ENCODE measurements around the gene GRAMD1B.

The GRAMD1B gene

DNA sequence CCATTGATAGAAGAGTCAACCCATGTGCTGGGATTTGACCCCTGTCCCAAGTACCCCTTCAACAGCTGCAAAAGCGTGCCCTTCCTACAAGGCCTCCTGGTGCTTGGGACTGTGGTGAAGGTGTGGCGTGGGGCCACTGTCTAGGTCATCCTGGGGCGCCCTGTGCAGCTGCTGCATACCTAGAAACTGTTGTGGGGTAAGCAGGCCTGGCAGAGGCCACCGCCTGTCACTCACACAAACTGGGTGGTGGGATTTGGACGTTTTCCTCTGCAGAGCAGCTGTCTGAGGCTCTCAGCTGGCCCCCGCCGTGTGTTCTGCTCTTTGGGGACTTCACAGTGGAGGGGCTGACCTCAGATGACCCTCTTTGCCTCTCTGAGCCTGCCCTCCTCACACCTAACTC is 154.7 kb downstream of the GRAMD1B start:
- H4K20me1 ChIP-seq (ENCODE audit: insufficient read depth), result no peaks in the 10 kb centered on the region
- H3K27ac ChIP-seq, result no peak overlapping the region
- no peaks in the 10 kb centered on the region for H3K27me3 ChIP-seq (ENCODE audit: insufficient read depth, low read depth)
- H3K4me2 ChIP-seq, result no peak overlapping the region
- TF ChIP-seq, protein P1, sequence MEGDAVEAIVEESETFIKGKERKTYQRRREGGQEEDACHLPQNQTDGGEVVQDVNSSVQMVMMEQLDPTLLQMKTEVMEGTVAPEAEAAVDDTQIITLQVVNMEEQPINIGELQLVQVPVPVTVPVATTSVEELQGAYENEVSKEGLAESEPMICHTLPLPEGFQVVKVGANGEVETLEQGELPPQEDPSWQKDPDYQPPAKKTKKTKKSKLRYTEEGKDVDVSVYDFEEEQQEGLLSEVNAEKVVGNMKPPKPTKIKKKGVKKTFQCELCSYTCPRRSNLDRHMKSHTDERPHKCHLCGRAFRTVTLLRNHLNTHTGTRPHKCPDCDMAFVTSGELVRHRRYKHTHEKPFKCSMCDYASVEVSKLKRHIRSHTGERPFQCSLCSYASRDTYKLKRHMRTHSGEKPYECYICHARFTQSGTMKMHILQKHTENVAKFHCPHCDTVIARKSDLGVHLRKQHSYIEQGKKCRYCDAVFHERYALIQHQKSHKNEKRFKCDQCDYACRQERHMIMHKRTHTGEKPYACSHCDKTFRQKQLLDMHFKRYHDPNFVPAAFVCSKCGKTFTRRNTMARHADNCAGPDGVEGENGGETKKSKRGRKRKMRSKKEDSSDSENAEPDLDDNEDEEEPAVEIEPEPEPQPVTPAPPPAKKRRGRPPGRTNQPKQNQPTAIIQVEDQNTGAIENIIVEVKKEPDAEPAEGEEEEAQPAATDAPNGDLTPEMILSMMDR (conservative IDR thresholded peaks at IDR 0.05; ENCODE audit: low read depth, low read length), result no peak
- no peak overlapping the region for H3K4me3 ChIP-seq (IDR thresholded peaks at IDR 0.05; ENCODE audit: insufficient read depth, low read depth, low read length)
- H3K9ac ChIP-seq, result no peak overlapping the region
- no peaks in the 10 kb centered on the region for H3K79me2 ChIP-seq (ENCODE audit: insufficient read depth, low read depth)
- no peaks in the 10 kb centered on the region for H3K4me1 ChIP-seq (ENCODE audit: low read depth, poor library complexity, severe bottlenecking)
- no peaks in the 10 kb centered on the region for H3K36me3 ChIP-seq (ENCODE audit: insufficient read depth)
- no peak overlapping the region for H2AFZ ChIP-seq (ENCODE audit: low read depth)

- Histone ChIP-seq H3K36me3 (ENCODE audit: insufficient read depth) (no peaks in the 10 kb centered on the region), H3K27ac (no peak overlapping the region), H2AFZ (ENCODE audit: low read depth) (no peak overlapping the region), H3K79me2 (ENCODE audit: insufficient read depth, low read depth) (no peaks in the 10 kb centered on the region), H3K4me3 (IDR thresholded peaks at IDR 0.05; ENCODE audit: insufficient read depth, low read depth, low read length) (no peak overlapping the region), H3K27me3 (ENCODE audit: insufficient read depth, low read depth) (no peaks in the 10 kb centered on the region), H3K4me2 (no peak overlapping the region), H4K20me1 (ENCODE audit: insufficient read depth) (no peaks in the 10 kb centered on the region), H3K9ac (no peak overlapping the region), H3K4me1 (ENCODE audit: low read depth, poor library complexity, severe bottlenecking) (no peaks in the 10 kb centered on the region)
- TF ChIP-seq, protein P1 (conservative IDR thresholded peaks at IDR 0.05; ENCODE audit: low read depth, low read length), result no peak
Measured at GRCh38 chr11:123585206-123585605, 155.1 kb downstream of the GRAMD1B start.

DNA sequence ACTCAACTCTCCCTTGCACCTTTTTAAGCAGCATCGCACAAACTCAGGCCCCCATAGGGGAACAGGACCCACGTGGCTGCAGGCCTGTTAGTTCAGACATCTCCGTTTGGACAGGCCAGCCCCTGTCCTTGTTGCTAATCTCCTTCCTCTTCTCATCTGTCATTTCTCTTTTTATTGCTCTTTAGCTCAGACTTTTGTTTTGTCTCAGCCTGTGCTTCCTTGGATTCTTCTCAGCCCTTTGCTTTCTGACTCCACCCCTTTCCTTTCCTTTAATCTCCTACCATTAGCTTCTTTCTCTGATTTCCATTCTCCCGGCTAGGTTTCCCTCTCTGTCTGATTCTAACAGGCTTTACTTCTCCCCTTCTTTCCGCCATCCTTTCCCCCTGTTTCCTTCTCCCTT is 155.6 kb downstream of the GRAMD1B start:
- Histone ChIP-seq H3K4me1 (ENCODE audit: low read depth, poor library complexity, severe bottlenecking) (no peaks in the 10 kb centered on the region), H3K27ac (no peak overlapping the region), H4K20me1 (ENCODE audit: insufficient read depth) (no peaks in the 10 kb centered on the region), H3K4me3 (IDR thresholded peaks at IDR 0.05; ENCODE audit: insufficient read depth, low read depth, low read length) (no peak overlapping the region), H2AFZ (ENCODE audit: low read depth) (no peak overlapping the region), H3K9ac (no peak overlapping the region), H3K79me2 (ENCODE audit: insufficient read depth, low read depth) (no peaks in the 10 kb centered on the region), H3K27me3 (ENCODE audit: insufficient read depth, low read depth) (no peaks in the 10 kb centered on the region), H3K36me3 (ENCODE audit: insufficient read depth) (no peaks in the 10 kb centered on the region), H3K4me2 (no peak overlapping the region)
- TF ChIP-seq, protein P1 (conservative IDR thresholded peaks at IDR 0.05; ENCODE audit: low read depth, low read length), result no peak

GRCh38 chr11:123586568-123586967 is 156.5 kb downstream of the GRAMD1B start:
- Histone ChIP-seq H3K36me3 (ENCODE audit: insufficient read depth) (no peaks in the 10 kb centered on the region), H3K9ac (no peak overlapping the region), H2AFZ (ENCODE audit: low read depth) (no peak overlapping the region), H3K4me3 (IDR thresholded peaks at IDR 0.05; ENCODE audit: insufficient read depth, low read depth, low read length) (no peak overlapping the region), H3K79me2 (ENCODE audit: insufficient read depth, low read depth) (no peaks in the 10 kb centered on the region), H3K27me3 (ENCODE audit: insufficient read depth, low read depth) (no peaks in the 10 kb centered on the region), H4K20me1 (ENCODE audit: insufficient read depth) (no peaks in the 10 kb centered on the region), H3K4me1 (ENCODE audit: low read depth, poor library complexity, severe bottlenecking) (no peaks in the 10 kb centered on the region), H3K4me2 (no peak overlapping the region), H3K27ac (no peak overlapping the region)
- TF ChIP-seq, protein P1 (conservative IDR thresholded peaks at IDR 0.05; ENCODE audit: low read depth, low read length), result no peak

All from KMS-11 (cell line).